ENCODE measurements around the gene ZNF750. TPM values are rescaled to one million over a fixed set of nuclear protein-coding genes. Genes with fewer than 3 reads are reported as not detected.
A peak's percentile ranks its signal among the peaks of the same experiment; 100 is the strongest.

Gene ZNF750
- total RNA-seq = not detected
- 1 to 10 TPM in 1 of 3 donors, not detected in 2; 9.5 TPM for polyA plus RNA-seq
- long read RNA-seq, donor 1 = 0 reads
- long read RNA-seq, donor 2 = 0 reads
- long read RNA-seq, donor 3 = 0 reads
- long read RNA-seq, donor 4 = 0 reads
- long read RNA-seq, donor 5 = 0 reads
- long read RNA-seq, donor 6, partial matches to known transcripts = 6 of 6 reads
- long read RNA-seq, donor 6, other reads (novel, unspliced or antisense) = 0 of 6 reads
- long read RNA-seq, donor 7, partial matches to known transcripts = 22 of 22 reads
- long read RNA-seq, donor 7, other reads (novel, unspliced or antisense) = 0 of 22 reads
- long read RNA-seq, donor 8 = 0 reads
- long read RNA-seq, donor 9 = 0 reads
- long read RNA-seq, donor 10 = 0 reads

GRCh38 chr17:82839617-82840292, at the start of gene ZNF750:
ZNF750 (minus strand) TSS chr17:82840022; CDS start chr17:82832454, 7,568 bp downstream.
- TF ChIP-seq EP300 (IDR thresholded peaks at IDR 0.05) = no peak
- no peak for TF ChIP-seq CTCF (IDR thresholded peaks at IDR 0.05)
- no peak for TF ChIP-seq POLR2AphosphoS5 (IDR thresholded peaks at IDR 0.05)
- no peak for TF ChIP-seq POLR2A (IDR thresholded peaks at IDR 0.05)
- Histone ChIP-seq H3K27me3 (no peaks in the 10 kb centered on the region), H3K9me3 (no peaks in the 10 kb centered on the region), H3K4me3 (no peak within 1 kb of the TSS), H3K27ac (no peak within 1 kb of the TSS), H3K4me1 (no peaks in the 10 kb centered on the region), H3K36me3 (peaks cover 0 to 4% (median 1%) of the 10 kb centered on the region in 4 donors)
- 85 to 94% (median 86%) methylated on average over 25 of the region's 25 CpGs for WGBS, 5 donors
- intact Hi-C loops (cut with DNase I; ENCODE audit: low total_unique reads) = no loop called here
- DNase-seq = peak in 1 of 2 donors; percentile 40

GRCh38 chr17:82888583-82889495, 49.0 kb upstream of the ZNF750 start:
- Histone ChIP-seq H3K27me3 (no peaks in the 10 kb centered on the region), H3K9me3 (no peaks in the 10 kb centered on the region), H3K36me3 (peaks cover 0 to 21% (median 13%) of the 10 kb centered on the region in 4 donors), H3K27ac (peak overlapping the region; percentile 89 to 96 (median 93)), H3K4me3 (peak overlapping the region in 1 of 4 donors; percentile 16), H3K4me1 (peaks cover 59 to 95% (median 84%) of the 10 kb centered on the region in 4 donors)
- intact Hi-C loops (cut with DNase I; ENCODE audit: low total_unique reads) = no loop called here
- DNase-seq = peak; percentile 67 to 92
- no peak for TF ChIP-seq CTCF (IDR thresholded peaks at IDR 0.05)
- TF ChIP-seq POLR2AphosphoS5 (IDR thresholded peaks at IDR 0.05) = peak in 1 of 3 donors; percentile 43
- 27 to 63% (median 41%) methylated on average over 18 to 30 of the region's 30 CpGs for WGBS, 5 donors

- Histone ChIP-seq H3K27ac (peak overlapping the region; percentile 0 to 96 (median 89)), H3K9me3 (no peaks in the 10 kb centered on the region), H3K27me3 (no peaks in the 10 kb centered on the region), H3K4me1 (peaks cover 56 to 94% (median 84%) of the 10 kb centered on the region in 4 donors), H3K36me3 (peaks cover 0 to 21% (median 13%) of the 10 kb centered on the region in 4 donors), H3K4me3 (no peak overlapping the region)
- DNase-seq = no peak
- intact Hi-C loops (cut with DNase I; ENCODE audit: low total_unique reads) = no loop called here
- TF ChIP-seq CTCF (IDR thresholded peaks at IDR 0.05) (no peak), EP300 (IDR thresholded peaks at IDR 0.05) (no peak), POLR2A (IDR thresholded peaks at IDR 0.05) (no peak), POLR2AphosphoS5 (IDR thresholded peaks at IDR 0.05) (no peak)
- 82 to 91% (median 88%) methylated on average over 27 of the region's 27 CpGs for WGBS, 5 donors
Measured at GRCh38 chr17:82887255-82888164, 47.7 kb upstream of the ZNF750 start.
